H9 (cell line): Measurements from ENCODE around the gene RIMBP2. TPM values are rescaled to one million over a fixed set of nuclear protein-coding genes. Genes with fewer than 3 reads are reported as not detected.

ENCODE experiments used
- DNase-seq: peaks from one replicate; pipeline ENCODE4 v3.0.0-alpha.2; 2017
- H2AFZ ChIP-seq: one replicate; pipeline ENCODE4 v1.6.1; 2013; ENCODE audit warnings: mild to moderate bottlenecking, low read length, control low read depth, moderate library complexity
- H2AK5ac ChIP-seq: 2 replicates; pipeline ENCODE4 v1.6.1; 2013; ENCODE audit warnings: low read length, control low read depth, mixed read lengths; ENCODE audit not compliant: insufficient read length
- H2BK120ac ChIP-seq: one replicate; pipeline ENCODE4 v1.6.1; 2013; ENCODE audit warnings: low read depth, mild to moderate bottlenecking, low read length, control low read depth, inconsistent platforms; ENCODE audit not compliant: poor library complexity, severe bottlenecking
- H2BK12ac ChIP-seq: 2 replicates; pipeline ENCODE4 v1.6.1; 2013; ENCODE audit warnings: low read length, control low read depth, mixed read lengths, low read depth; ENCODE audit not compliant: insufficient read length
- H2BK15ac ChIP-seq: 2 replicates; pipeline ENCODE4 v1.6.1; 2013; ENCODE audit warnings: low read depth, low read length, control low read depth
- H2BK20ac ChIP-seq: one replicate; pipeline ENCODE4 v1.6.1; 2013; ENCODE audit warnings: low read depth, mild to moderate bottlenecking, low read length, control low read depth, inconsistent platforms; ENCODE audit not compliant: poor library complexity, severe bottlenecking
- H2BK5ac ChIP-seq: 2 replicates; pipeline ENCODE4 v1.6.1; 2013; ENCODE audit warnings: low read length, control low read depth, mixed read lengths; ENCODE audit not compliant: insufficient read length
- H3K14ac ChIP-seq: 2 replicates; pipeline ENCODE4 v1.6.1; 2013; ENCODE audit warnings: low read length, control low read depth; ENCODE audit not compliant: insufficient read depth
- H3K18ac ChIP-seq: 2 replicates; pipeline ENCODE4 v1.6.1; 2013; ENCODE audit warnings: low read depth, mild to moderate bottlenecking, mixed read lengths, low read length, control low read depth; ENCODE audit not compliant: insufficient read length
- H3K23ac ChIP-seq: 2 replicates; pipeline ENCODE4 v1.6.1; 2013; ENCODE audit warnings: low read length, control low read depth, mixed read lengths, low read depth; ENCODE audit not compliant: insufficient read length
- H3K23me2 ChIP-seq: 2 replicates; pipeline ENCODE4 v1.6.1; 2013; ENCODE audit warnings: low read depth, mild to moderate bottlenecking, mixed read lengths, low read length, control low read depth; ENCODE audit not compliant: insufficient read length, poor library complexity, severe bottlenecking
- H3K27ac ChIP-seq: 2 replicates; pipeline ENCODE4 v1.5.1; 2013; ENCODE audit warnings: low read length, control low read depth, mixed read lengths, low read depth; ENCODE audit not compliant: insufficient read length
- H3K27me3 ChIP-seq: 2 replicates; pipeline ENCODE4 v1.6.1; 2013; ENCODE audit warnings: low read length, control low read depth, inconsistent platforms; ENCODE audit not compliant: insufficient read depth
- H3K4ac ChIP-seq: 2 replicates; pipeline ENCODE4 v1.6.1; 2013; ENCODE audit warnings: low read depth, mild to moderate bottlenecking, control low read depth, inconsistent platforms, low read length, moderate library complexity
- H3K4me1 ChIP-seq: 2 replicates; pipeline ENCODE4 v1.6.1; 2013; ENCODE audit warnings: low read length, control low read depth, inconsistent platforms; ENCODE audit not compliant: insufficient read depth
- H3K4me2 ChIP-seq: 2 replicates; pipeline ENCODE4 v1.6.1; 2013; ENCODE audit warnings: low read length, control low read depth, mixed read lengths; ENCODE audit not compliant: insufficient read length, insufficient read depth
- H3K56ac ChIP-seq: 2 replicates; pipeline ENCODE4 v1.6.1; 2013; ENCODE audit warnings: low read depth, mild to moderate bottlenecking, mixed read lengths, low read length, control low read depth; ENCODE audit not compliant: insufficient read length
- H3K79me1 ChIP-seq: 2 replicates; pipeline ENCODE4 v1.6.1; 2013; ENCODE audit warnings: low read depth, mild to moderate bottlenecking, moderate library complexity, low read length, control low read depth, inconsistent platforms; ENCODE audit not compliant: insufficient read depth, poor library complexity, severe bottlenecking
- H3K79me2 ChIP-seq: 2 replicates; pipeline ENCODE4 v1.6.1; 2013; ENCODE audit warnings: low read length, control low read depth, inconsistent platforms; ENCODE audit not compliant: insufficient read depth
- H3K9ac ChIP-seq: 2 replicates; pipeline ENCODE4 v1.6.1; 2013; ENCODE audit warnings: low read length, control low read depth, mixed read lengths; ENCODE audit not compliant: insufficient read length; ENCODE audit errors: extremely low read depth
- H3K9me3 ChIP-seq: one replicate; pipeline ENCODE4 v1.6.1; 2013; ENCODE audit warnings: low read depth, low read length, inconsistent platforms; ENCODE audit not compliant: control insufficient read depth
- H3T11ph ChIP-seq: one replicate; pipeline ENCODE4 v1.6.1; 2013; ENCODE audit warnings: mild to moderate bottlenecking, low read length, control low read depth, inconsistent platforms
- H4K20me1 ChIP-seq: one replicate; pipeline ENCODE4 v1.6.1; 2013; ENCODE audit not compliant: control insufficient read depth, insufficient read length, insufficient read depth
- H4K5ac ChIP-seq: 2 replicates; pipeline ENCODE4 v1.6.1; 2013; ENCODE audit warnings: low read depth, mild to moderate bottlenecking, mixed read lengths, low read length, control low read depth; ENCODE audit not compliant: insufficient read length
- H4K8ac ChIP-seq: replicated peaks from 2 replicates; pipeline ENCODE4 v1.6.1; 2013; ENCODE audit warnings: low read length, control low read depth, mixed read lengths, low read depth; ENCODE audit not compliant: insufficient read length
- H4K91ac ChIP-seq: 2 replicates; pipeline ENCODE4 v1.6.1; 2013; ENCODE audit warnings: low read depth, mild to moderate bottlenecking, moderate library complexity, mixed read lengths, low read length, control low read depth; ENCODE audit not compliant: insufficient read length
- H3K27ac Mint-ChIP-seq, 3 experiments: 2 replicates in 2 of 3; 3 replicates in 1 of 3; pipeline ENCODE4 v1.8.0; 2020 to 2021; ENCODE audit warnings: mixed read lengths in 3 of 3, mild to moderate bottlenecking in 1 of 3, moderate library complexity in 1 of 3
- H3K27me3 Mint-ChIP-seq: 2 replicates; pipeline ENCODE4 v1.8.0; 2021; ENCODE audit warnings: low read depth, mild to moderate bottlenecking, moderate library complexity, mixed read lengths
- H3K36me3 Mint-ChIP-seq, 3 experiments: 2 replicates in 2 of 3; 3 replicates in 1 of 3; pipeline ENCODE4 v1.8.0; 2020 to 2021; ENCODE audit warnings: low read depth in 3 of 3, mixed read lengths in 3 of 3; ENCODE audit not compliant: insufficient read depth in 1 of 3
- H3K4me1 Mint-ChIP-seq, 2 experiments: 2 replicates each; pipeline ENCODE4 v1.8.0; 2020; ENCODE audit warnings: mixed read lengths in 2 of 2
- H3K4me3 Mint-ChIP-seq, 2 experiments: 2 replicates in 1 of 2; 3 replicates in 1 of 2; pipeline ENCODE4 v1.8.0; 2020 to 2021; ENCODE audit warnings: mild to moderate bottlenecking in 2 of 2, mixed read lengths in 2 of 2, moderate library complexity in 1 of 2
- H3K9me3 Mint-ChIP-seq, 2 experiments: 2 replicates in 1 of 2; 3 replicates in 1 of 2; pipeline ENCODE4 v1.8.0; 2020; ENCODE audit warnings: mild to moderate bottlenecking in 2 of 2, mixed read lengths in 2 of 2, moderate library complexity in 1 of 2
- CTCF ChIP-seq: fragments of 200-600 bp; sonication (generic); conservative IDR thresholded peaks from 3 replicates; pipeline ENCODE4 v1.8.0; 2021; ENCODE audit warnings: antibody characterized with exemption, mild to moderate bottlenecking
- WGBS: extraction: QIAGEN DNeasy Blood & Tissue Kit; methylation state at CpG from one replicate; pipeline ENCODE4 v1.1.7; 2013; ENCODE audit warnings: missing lambda C conversion rate, low lambda C conversion rate, mixed read lengths; ENCODE audit not compliant: insufficient read length; ENCODE audit errors: extremely low coverage; 5-methylcytosine and 5-hydroxymethylcytosine counted together
- total RNA-seq: library from RNA; stranded (reverse); gene quantifications from 2 replicates; pipeline ENCODE4 v1.2.1, GENCODE V29; 2021

RIMBP2 gene
- total RNA-seq, 1 experiment from 2014 or later: 0.70 TPM

GRCh38 chr12:130351326-130351725 lies 364.8 kb downstream of the RIMBP2 start:
- Histone ChIP-seq H3K27me3 (no peaks in the 10 kb centered on the region), H3K23ac (no peak overlapping the region), H3K56ac (no peak overlapping the region), H3K9me3 (no peaks in the 10 kb centered on the region), H3T11ph (no peak overlapping the region), H2BK120ac (no peak overlapping the region), H3K79me1 (no peaks in the 10 kb centered on the region), H2BK12ac (no peak overlapping the region), H3K79me2 (no peaks in the 10 kb centered on the region), H2AFZ (no peak overlapping the region), H3K4me2 (no peak overlapping the region), H4K5ac (no peak overlapping the region), H4K8ac (no peak overlapping the region), H2AK5ac (no peak overlapping the region), H3K18ac (no peak overlapping the region), H3K27ac (no peak overlapping the region), H3K9ac (no peak overlapping the region), H3K14ac (no peak overlapping the region), H3K4ac (no peak overlapping the region), H2BK15ac (no peak overlapping the region), H3K23me2 (no peaks in the 10 kb centered on the region), H2BK5ac (no peak overlapping the region), H2BK20ac (no peak overlapping the region), H4K91ac (no peak overlapping the region), H3K4me1 (no peaks in the 10 kb centered on the region), H4K20me1 (no peaks in the 10 kb centered on the region)
- Mint-ChIP-seq H3K27ac (no peak overlapping the region), H3K36me3 (no peaks in the 10 kb centered on the region; a peak in 1 of 7 replicates), H3K4me1 (peaks cover 3 to 4% of the 10 kb centered on the region in 2 experiments; a peak in 1 of 4 replicates), H3K4me3 (no peak overlapping the region), H3K27me3 (peaks cover 27% of the 10 kb centered on the region), H3K9me3 (no peaks in the 10 kb centered on the region)
- no CpG with 5 or more reads among the region's 5 CpGs for WGBS
- DNase-seq: no peak
- no peak for TF ChIP-seq CTCF
